HG03342 (cell line): Measurements from ENCODE around the gene ADGRA1.
"Not testable (repeated sequence)": the region's sequence is repeated elsewhere in the genome, so short reads cannot be mapped to it uniquely, and the experiment has no call there.

ENCODE experiments used
- ATAC-seq: cut with Tn5 transposase; IDR thresholded peaks from one replicate; pipeline ENCODE4 v1.9.1; 2021; ENCODE audit warnings: mild to moderate bottlenecking, moderate library complexity; ENCODE audit not compliant: unreplicated experiment

The ADGRA1 gene

GRCh38 chr10:133087679-133088178, at the start of gene ADGRA1:
ADGRA1 (plus strand) TSS chr10:133087924; CDS start chr10:133088910, 986 bp downstream.
- ATAC-seq: no peak

GRCh38 chr10:133038036-133038823, 49.5 kb upstream of the ADGRA1 start:
- ATAC-seq: no peak

GRCh38 chr10:133039107-133039802, 48.5 kb upstream of the ADGRA1 start:
- no peak for ATAC-seq

- ATAC-seq: no peak
These were observed 47.9 kb upstream of the ADGRA1 start for GRCh38 chr10:133039803-133040165.

- ATAC-seq: no peak
These were observed 47.5 kb upstream of the ADGRA1 start for GRCh38 chr10:133040198-133040597.

- ATAC-seq: no peak
These were observed 46.6 kb upstream of the ADGRA1 start for GRCh38 chr10:133041101-133041500.

GRCh38 chr10:133042061-133042460, 45.7 kb upstream of the ADGRA1 start:
- ATAC-seq: no peak

- no peak for ATAC-seq
These were observed 44.9 kb upstream of the ADGRA1 start for GRCh38 chr10:133042816-133043215.

- no peak for ATAC-seq
These were observed 44.0 kb upstream of the ADGRA1 start for GRCh38 chr10:133043541-133044225.

GRCh38 chr10:133044401-133044811, 43.3 kb upstream of the ADGRA1 start:
- no peak for ATAC-seq

GRCh38 chr10:133045556-133046389, 42.0 kb upstream of the ADGRA1 start:
- no peak for ATAC-seq

- ATAC-seq: no peak
These were observed 41.3 kb upstream of the ADGRA1 start for GRCh38 chr10:133046390-133046765.

GRCh38 chr10:133047526-133048123, 40.1 kb upstream of the ADGRA1 start:
- no peak for ATAC-seq

- ATAC-seq: no peak
These were observed 39.5 kb upstream of the ADGRA1 start for GRCh38 chr10:133048266-133048665.

GRCh38 chr10:133048926-133049325, 38.8 kb upstream of the ADGRA1 start:
- ATAC-seq: no peak

GRCh38 chr10:133049639-133050038, 38.1 kb upstream of the ADGRA1 start:
- ATAC-seq: no peak

GRCh38 chr10:133050371-133050770, 37.4 kb upstream of the ADGRA1 start:
- ATAC-seq: no peak

- ATAC-seq: no peak
These were observed 35.6 kb upstream of the ADGRA1 start for GRCh38 chr10:133052076-133052475.

GRCh38 chr10:133053527-133054133, 34.1 kb upstream of the ADGRA1 start:
- not testable (repeated sequence) for ATAC-seq

GRCh38 chr10:133055470-133055869, 32.3 kb upstream of the ADGRA1 start:
- ATAC-seq: no peak
